IPS-18a (cell line): ENCODE measurements around the gene P2RY12.
"Not testable (repeated sequence)": the region's sequence is repeated elsewhere in the genome, so short reads cannot be mapped to it uniquely, and the experiment has no call there.

Source experiments
- H3K27ac ChIP-seq: one replicate; pipeline ENCODE4 v1.5.1; 2013; ENCODE audit warnings: low read length
- H3K27me3 ChIP-seq: one replicate; pipeline ENCODE4 v1.6.1; 2013; ENCODE audit warnings: mild to moderate bottlenecking, low read length; ENCODE audit not compliant: control insufficient read depth, insufficient read depth
- H3K36me3 ChIP-seq: one replicate; pipeline ENCODE4 v1.6.1; 2013; ENCODE audit warnings: low read depth, low read length; ENCODE audit not compliant: control insufficient read depth
- H3K4me1 ChIP-seq: one replicate; pipeline ENCODE4 v1.6.1; 2013; ENCODE audit warnings: low read depth, low read length; ENCODE audit not compliant: control insufficient read depth
- H3K4me3 ChIP-seq: one replicate; pipeline ENCODE4 v1.5.1; 2013; ENCODE audit warnings: low read length
- H3K9ac ChIP-seq: one replicate; pipeline ENCODE4 v1.6.1; 2013; ENCODE audit warnings: mild to moderate bottlenecking, low read length, moderate library complexity
- H3K9me3 ChIP-seq: one replicate; pipeline ENCODE4 v1.6.1; 2013; ENCODE audit warnings: low read depth, low read length; ENCODE audit not compliant: control insufficient read depth

The P2RY12 gene

DNA sequence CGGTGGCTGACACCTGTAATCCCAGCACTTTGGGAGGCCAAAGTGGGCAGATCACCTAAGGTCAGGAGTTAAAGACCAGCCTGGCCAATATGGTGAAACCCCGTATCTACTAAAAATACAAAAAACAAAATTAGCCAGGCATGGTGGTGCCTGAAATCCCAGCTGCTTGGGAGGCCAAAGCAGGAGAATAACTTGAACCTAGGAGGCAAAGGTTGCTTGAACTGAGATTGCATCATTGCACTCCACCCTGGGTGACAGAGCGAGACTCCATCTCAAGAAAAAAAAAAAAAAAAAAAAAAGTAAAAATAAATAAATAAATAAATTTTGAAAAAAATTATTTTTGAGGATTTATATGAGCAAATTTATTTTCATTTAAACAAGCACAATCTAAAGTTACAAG lies 7.6 kb upstream of the P2RY12 start:
- not testable (repeated sequence) for H3K27me3 ChIP-seq, H3K36me3 ChIP-seq, H3K9me3 ChIP-seq, H3K27ac ChIP-seq, H3K9ac ChIP-seq, H3K4me3 ChIP-seq
- H3K4me1 ChIP-seq: peaks cover 23% of the 10 kb centered on the region

DNA sequence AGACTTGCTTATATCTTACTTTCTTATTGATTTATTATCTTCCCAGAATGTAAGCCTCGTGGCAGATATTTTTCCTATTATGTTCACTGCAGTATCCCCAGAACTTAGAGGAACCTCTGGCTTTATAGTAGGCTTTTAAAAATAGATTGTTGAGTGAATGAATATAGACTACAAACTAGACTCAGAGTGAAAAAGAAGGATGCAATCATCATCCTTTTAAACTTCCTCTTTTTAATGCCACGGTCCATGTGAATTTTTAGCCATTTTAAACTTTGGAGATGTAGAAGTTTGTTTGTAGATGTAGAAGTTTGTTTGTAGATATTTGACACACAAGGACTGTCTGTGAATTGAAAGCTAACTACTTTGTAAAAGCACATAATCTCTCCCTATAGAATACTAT lies 7.2 kb upstream of the P2RY12 start:
- Histone ChIP-seq H3K36me3 (peaks cover 7% of the 10 kb centered on the region), H3K9ac (no peak overlapping the region)

DNA sequence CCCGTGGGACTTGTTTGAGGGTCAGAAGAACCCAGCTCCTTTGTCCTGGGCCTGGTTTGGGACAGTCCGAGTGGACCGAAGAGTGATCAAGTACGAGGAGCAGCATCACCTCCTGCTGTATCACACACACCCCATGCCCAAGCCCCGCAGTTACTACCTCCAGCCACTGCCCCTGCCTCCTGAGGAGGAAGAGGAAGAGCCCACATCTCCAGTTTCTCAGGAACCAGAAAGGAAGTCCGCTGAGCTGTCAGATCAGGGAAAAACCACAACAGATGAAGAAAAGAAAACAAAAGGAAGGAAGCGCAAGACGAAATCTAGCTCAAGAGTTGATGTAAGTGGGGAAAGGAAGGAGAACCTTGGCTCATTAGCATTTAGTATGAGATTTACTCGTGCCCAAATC lies 3.3 kb upstream of the P2RY12 start:
- Histone ChIP-seq H3K4me1 (peaks cover under 1% of the 10 kb centered on the region), H3K27me3 (no peaks in the 10 kb centered on the region), H3K36me3 (peaks cover 7% of the 10 kb centered on the region), H3K4me3 (no peak overlapping the region), H3K9ac (no peak overlapping the region), H3K9me3 (no peaks in the 10 kb centered on the region), H3K27ac (no peak overlapping the region)

More for the DNA sequence above, 7.2 kb upstream of the P2RY12 start:
- no peak overlapping the region for H3K27ac ChIP-seq
- no peaks in the 10 kb centered on the region for H3K9me3 ChIP-seq
- H3K4me3 ChIP-seq: no peak overlapping the region
- no peaks in the 10 kb centered on the region for H3K27me3 ChIP-seq
- H3K4me1 ChIP-seq: peaks cover 23% of the 10 kb centered on the region

DNA sequence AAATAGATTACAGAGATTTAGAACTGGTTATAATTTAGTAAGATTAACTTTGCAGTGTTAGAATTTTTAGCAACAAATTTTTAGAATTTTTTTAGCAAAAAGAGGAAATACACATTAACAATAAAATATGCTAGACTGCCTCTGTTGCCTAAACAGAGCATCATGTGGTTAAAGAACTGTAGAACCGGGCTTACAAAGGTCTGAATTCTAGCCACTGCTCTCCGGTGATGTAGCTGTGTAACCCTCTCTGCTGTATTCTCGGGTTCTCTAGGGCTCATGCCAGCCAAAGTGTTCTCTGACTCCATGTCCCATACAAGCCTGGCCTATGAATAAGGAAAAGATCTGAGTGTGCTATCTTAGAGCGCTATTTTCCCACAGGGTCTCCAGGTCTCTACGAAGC lies 2.9 kb upstream of the P2RY12 start:
- Histone ChIP-seq H3K4me1 (no peaks in the 10 kb centered on the region), H3K9ac (no peak overlapping the region), H3K27me3 (no peaks in the 10 kb centered on the region), H3K27ac (no peak overlapping the region), H3K4me3 (no peak overlapping the region), H3K9me3 (no peaks in the 10 kb centered on the region), H3K36me3 (peaks cover 7% of the 10 kb centered on the region)

DNA sequence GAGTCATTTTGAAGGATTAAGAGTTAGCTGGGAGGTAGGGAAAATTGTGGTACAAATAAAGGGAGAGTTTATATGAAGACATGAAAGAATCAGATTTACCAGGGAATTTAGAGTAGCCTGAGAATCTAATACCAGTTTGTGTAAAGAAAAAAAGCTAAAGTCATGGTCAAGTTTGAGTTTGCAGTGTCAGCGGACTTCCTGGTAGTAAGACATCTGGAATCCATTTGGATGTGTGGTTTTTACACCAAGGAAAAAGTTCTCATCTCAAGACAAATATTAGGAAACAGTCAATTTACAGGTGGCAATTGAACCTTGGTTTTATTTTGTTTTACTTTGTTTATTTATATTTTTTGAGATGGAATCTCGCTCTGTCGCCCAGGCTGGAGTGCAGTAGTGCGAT lies 1.5 kb upstream of the P2RY12 start:
- Histone ChIP-seq H3K27me3 (no peaks in the 10 kb centered on the region), H3K4me3 (no peak overlapping the region), H3K4me1 (no peaks in the 10 kb centered on the region), H3K9ac (no peak overlapping the region), H3K27ac (no peak overlapping the region), H3K9me3 (no peaks in the 10 kb centered on the region), H3K36me3 (peaks cover 7% of the 10 kb centered on the region)

DNA sequence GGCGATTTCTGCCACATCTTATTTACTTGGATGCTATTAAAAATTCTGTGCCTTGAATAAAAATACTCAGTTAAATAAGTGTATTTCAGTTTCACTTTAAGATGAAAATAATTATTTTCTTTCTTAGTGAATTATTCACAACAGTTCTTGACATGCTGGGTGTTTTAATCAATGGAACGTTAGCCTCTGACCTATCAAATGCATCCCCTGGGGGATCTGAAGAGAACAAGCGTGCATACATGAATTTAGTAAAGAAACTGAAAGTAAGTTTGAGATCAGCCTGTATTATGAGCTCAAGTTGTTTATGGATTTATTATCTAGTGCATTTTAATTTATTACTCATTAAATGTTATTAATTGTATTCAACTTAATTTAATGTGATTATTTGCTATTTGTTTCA lies 597 bp downstream of the P2RY12 start:
- H3K4me3 ChIP-seq: no peak overlapping the region
- H3K9me3 ChIP-seq: no peaks in the 10 kb centered on the region
- H3K27me3 ChIP-seq: no peaks in the 10 kb centered on the region
- H3K36me3 ChIP-seq: peaks cover 7% of the 10 kb centered on the region
- no peaks in the 10 kb centered on the region for H3K4me1 ChIP-seq
- no peak overlapping the region for H3K27ac ChIP-seq
- no peak overlapping the region for H3K9ac ChIP-seq

DNA sequence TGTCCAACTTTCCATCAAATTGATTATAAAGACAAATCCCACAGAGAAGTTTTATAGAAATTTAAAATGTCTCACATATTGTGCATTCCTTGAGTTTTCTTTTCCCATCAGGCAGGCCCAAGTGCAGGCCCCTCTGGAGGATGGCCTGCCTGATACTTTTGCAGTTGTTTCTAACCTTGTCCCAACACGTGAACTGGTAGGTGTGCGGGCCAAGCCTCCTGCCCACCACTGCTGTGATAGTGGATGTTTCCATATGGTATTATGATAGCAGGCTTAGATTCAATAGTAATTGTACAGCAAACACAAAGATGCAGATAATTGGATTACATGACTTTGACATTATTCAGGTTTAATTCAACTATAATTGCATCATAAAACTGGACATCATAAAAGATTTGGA lies 1.4 kb downstream of the P2RY12 start:
- Histone ChIP-seq H3K27me3 (no peaks in the 10 kb centered on the region), H3K36me3 (peaks cover 6% of the 10 kb centered on the region), H3K27ac (no peak overlapping the region), H3K9ac (no peak overlapping the region), H3K4me3 (no peak overlapping the region), H3K9me3 (no peaks in the 10 kb centered on the region), H3K4me1 (no peaks in the 10 kb centered on the region)

DNA sequence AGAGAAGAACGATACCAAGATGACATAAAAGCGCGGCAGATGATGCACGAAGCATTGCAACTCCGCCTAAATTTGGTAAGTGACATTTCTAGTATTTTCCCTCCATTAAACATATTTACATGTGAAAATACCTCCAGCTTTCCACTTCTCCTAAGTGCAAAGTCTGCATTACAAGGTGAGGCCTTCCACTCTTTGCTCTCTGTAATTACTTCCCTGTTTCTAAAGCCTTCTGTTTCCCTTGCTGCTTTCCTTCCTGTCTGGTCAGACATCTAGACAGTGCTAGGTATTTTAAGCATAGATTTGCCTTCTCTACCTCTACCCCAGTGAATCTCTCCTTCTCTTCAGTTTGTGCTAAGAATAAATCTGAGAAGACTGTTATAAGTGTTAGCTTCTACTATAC lies 1.9 kb downstream of the P2RY12 start:
- no peaks in the 10 kb centered on the region for H3K4me1 ChIP-seq
- H3K27ac ChIP-seq: no peak overlapping the region
- H3K9ac ChIP-seq: no peak overlapping the region
- no peak overlapping the region for H3K4me3 ChIP-seq
- H3K27me3 ChIP-seq: no peaks in the 10 kb centered on the region
- H3K9me3 ChIP-seq: no peaks in the 10 kb centered on the region
- H3K36me3 ChIP-seq: peaks cover 2% of the 10 kb centered on the region

DNA sequence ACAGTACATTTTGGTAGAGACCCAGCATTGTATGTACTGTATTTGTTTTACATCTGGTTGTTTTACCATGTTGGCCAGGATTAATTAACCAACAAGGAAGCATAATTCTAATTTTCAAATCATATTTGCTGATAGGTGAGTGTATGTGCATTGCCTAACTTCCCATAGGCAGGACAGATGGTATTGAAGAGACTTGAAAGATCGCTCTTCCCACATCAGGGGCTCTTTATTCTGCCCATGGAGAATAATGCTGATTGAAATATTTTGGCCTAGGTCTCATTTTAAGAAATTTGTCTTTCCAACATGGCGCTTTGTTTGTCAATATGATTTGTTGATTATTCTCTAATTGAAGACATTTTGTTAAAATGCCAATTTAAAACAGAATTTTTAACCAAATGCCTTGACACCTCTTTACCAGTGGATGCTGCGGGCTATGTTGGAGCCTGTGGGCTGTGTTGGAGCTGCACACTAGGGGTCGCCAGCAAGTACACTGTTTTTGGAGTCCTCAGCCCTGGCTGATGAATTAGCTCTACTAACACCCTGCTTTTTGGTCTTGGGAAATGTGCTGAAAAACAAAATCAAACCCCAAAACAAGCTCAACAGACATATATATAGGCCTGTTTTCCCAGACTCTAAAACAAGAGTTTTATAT lies 5.3 kb downstream of the P2RY12 start:
- Histone ChIP-seq H3K36me3 (no peaks in the 10 kb centered on the region), H3K4me1 (no peaks in the 10 kb centered on the region), H3K27ac (no peak overlapping the region), H3K27me3 (no peaks in the 10 kb centered on the region), H3K9ac (no peak overlapping the region), H3K9me3 (no peaks in the 10 kb centered on the region), H3K4me3 (no peak overlapping the region)

DNA sequence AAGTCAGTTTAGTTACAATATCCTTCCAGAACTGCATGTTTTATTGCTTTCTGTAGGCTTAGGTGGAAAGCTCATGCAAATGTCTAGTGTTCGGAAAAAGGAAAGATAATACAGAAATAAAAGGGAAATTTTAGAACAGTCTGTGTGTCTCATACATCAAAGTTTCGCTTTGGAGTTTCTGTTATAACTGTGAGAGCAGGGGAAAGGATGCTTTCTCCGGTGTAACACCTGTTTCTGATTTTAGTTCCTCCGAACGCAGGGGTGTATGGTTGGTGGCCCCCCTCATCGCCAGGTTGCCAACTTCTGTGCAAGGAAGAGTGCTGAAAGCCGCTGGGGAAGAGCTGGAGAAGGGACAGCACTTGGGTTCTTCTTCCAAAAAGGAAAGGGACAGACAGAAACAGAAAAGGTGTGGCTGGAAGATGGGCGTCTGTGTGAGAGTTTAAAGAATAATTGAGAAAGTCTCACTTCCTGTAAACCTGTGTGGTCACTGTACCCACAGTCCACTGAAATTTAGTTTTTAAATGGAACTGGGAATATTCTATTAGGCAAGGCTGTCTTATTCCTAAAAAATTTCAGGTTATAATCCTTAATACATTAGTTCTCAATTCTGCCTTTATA lies 6.7 kb downstream of the P2RY12 start:
- no peak overlapping the region for H3K9ac ChIP-seq
- no peak overlapping the region for H3K27ac ChIP-seq
- H3K4me1 ChIP-seq: no peaks in the 10 kb centered on the region
- no peaks in the 10 kb centered on the region for H3K36me3 ChIP-seq
- no peaks in the 10 kb centered on the region for H3K27me3 ChIP-seq
- H3K4me3 ChIP-seq: no peak overlapping the region
- H3K9me3 ChIP-seq: no peaks in the 10 kb centered on the region

DNA sequence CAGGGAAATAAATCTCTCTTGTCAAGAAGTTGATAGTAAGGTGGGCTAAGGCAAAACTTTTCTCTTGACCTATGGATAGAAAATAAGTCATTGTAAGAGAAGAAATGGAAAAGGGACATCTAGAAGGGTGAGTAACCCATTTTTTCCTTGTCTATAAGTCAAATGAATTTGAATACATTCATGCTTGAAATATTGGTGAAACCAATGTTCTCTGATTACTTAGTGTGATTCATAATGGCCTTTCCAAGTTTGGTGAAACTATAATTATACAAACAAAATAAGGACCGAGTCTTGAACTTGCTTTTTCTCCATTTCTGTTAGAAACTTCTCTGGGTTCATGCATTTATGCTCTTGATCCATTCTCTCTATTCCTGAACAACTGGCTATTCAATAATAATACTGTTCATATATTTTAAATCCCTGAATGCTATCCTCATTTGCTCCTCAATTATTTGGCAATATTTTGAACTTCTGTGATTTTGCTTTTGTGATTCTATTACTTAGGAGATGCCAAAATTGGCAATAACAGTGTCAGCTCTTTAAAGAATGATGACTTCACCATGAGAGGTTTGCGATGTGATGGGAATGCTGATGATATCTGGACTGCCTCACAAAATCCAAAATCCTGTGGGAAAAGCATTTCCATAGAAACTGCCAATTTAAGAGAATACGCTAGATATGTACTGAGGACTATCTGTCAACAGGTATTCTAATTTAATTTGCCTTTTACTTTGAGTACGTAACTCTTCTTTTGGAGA lies 12.3 kb downstream of the P2RY12 start:
- Histone ChIP-seq H3K27ac (no peak overlapping the region), H3K9me3 (no peaks in the 10 kb centered on the region), H3K36me3 (no peaks in the 10 kb centered on the region), H3K27me3 (no peaks in the 10 kb centered on the region), H3K9ac (no peak overlapping the region), H3K4me1 (no peaks in the 10 kb centered on the region), H3K4me3 (no peak overlapping the region)

DNA sequence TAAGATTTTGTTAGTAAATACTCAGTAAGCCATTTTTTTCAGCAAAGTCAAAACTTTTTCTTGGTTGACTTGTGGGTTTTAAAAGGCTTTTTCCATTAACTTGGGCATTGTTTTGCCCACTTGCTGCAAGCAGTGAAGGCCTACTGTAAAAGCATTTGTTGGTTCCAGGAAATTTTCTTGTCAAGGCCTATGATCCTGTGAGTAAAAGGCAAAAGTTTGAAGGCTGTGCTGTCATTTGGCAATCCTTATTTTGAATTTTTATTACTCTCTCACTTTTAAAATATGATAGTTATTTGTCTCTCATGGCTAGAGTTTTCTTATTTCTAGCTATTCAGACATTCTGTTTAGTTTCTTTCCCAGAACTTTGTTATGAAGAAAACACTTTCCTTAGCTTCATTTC lies 13.0 kb downstream of the P2RY12 start:
- no peaks in the 10 kb centered on the region for H3K36me3 ChIP-seq

More for the DNA sequence above, 13.0 kb downstream of the P2RY12 start:
- H3K9ac ChIP-seq: no peak overlapping the region
- no peak overlapping the region for H3K27ac ChIP-seq
- H3K9me3 ChIP-seq: no peaks in the 10 kb centered on the region
- H3K27me3 ChIP-seq: no peaks in the 10 kb centered on the region
- H3K4me3 ChIP-seq: no peak overlapping the region
- H3K4me1 ChIP-seq: peaks cover 5% of the 10 kb centered on the region
